Ramos (cell line): ENCODE measurements around the gene GARIN5A.

ENCODE experiments used
- in situ Hi-C: fragments of 300-500 bp; cut with MboI; formaldehyde crosslinking; loops from one replicate; pipeline ENCODE4 v1.14.3; 2022; ENCODE audit warnings: low sequenced_read_pairs; ENCODE audit not compliant: unreplicated experiment

GARIN5A gene

GRCh38 chr19:50420127-50420526 is 56.5 kb downstream of the GARIN5A start:
- in situ Hi-C loops = no loop called here

GRCh38 chr19:50419580-50420035 is 57.0 kb downstream of the GARIN5A start:
- in situ Hi-C loops = no loop called here

GRCh38 chr19:50419022-50419579 is 57.5 kb downstream of the GARIN5A start:
- in situ Hi-C loops = no loop called here

GRCh38 chr19:50418176-50419021 is 58.2 kb downstream of the GARIN5A start, which contains the start of gene SPIB:
Gene SPIB (plus strand): TSS chr19:50418938. CDS start chr19:50418963, 25 bp downstream.
- in situ Hi-C loops = no loop called here

- in situ Hi-C loops = no loop called here
Measured at GRCh38 chr19:50417111-50418081, 59.3 kb downstream of the GARIN5A start.
